ENCODE measurements around the gene CDH1. TPM values are rescaled to one million over a fixed set of nuclear protein-coding genes. Genes with fewer than 3 reads are reported as not detected.

The CDH1 gene
- total RNA-seq (under 1 TPM; 0.20 to 0.55 TPM), polyA plus RNA-seq (under 1 TPM in 1 of 2 donors, not detected in 1; 0.17 TPM)

DNA sequence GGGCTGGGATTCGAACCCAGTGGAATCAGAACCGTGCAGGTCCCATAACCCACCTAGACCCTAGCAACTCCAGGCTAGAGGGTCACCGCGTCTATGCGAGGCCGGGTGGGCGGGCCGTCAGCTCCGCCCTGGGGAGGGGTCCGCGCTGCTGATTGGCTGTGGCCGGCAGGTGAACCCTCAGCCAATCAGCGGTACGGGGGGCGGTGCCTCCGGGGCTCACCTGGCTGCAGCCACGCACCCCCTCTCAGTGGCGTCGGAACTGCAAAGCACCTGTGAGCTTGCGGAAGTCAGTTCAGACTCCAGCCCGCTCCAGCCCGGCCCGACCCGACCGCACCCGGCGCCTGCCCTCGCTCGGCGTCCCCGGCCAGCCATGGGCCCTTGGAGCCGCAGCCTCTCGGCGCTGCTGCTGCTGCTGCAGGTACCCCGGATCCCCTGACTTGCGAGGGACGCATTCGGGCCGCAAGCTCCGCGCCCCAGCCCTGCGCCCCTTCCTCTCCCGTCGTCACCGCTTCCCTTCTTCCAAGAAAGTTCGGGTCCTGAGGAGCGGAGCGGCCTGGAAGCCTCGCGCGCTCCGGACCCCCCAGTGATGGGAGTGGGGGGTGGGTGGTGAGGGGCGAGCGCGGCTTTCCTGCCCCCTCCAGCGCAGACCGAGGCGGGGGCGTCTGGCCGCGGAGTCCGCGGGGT is at the start of gene CDH1:
Gene CDH1, plus strand, starts transcription at position 247 of the 684 bp plus-strand sequence. Its CDS starts 124 bp downstream, at position 371.
- POLR2A ChIA-PET (ENCODE audit: partially characterized antibody) = interaction anchor here (0.6 kb wide), 1 partner anchor 8 kb away, joined by 3 read pairs; no protein-coding TSS in a partner anchor
- Histone ChIP-seq H3K27me3 (ENCODE audit: insufficient read depth, low read length) (peaks cover 4% of the 10 kb centered on the region), H3K4me1 (ENCODE audit: insufficient read depth, low read length) (no peaks in the 10 kb centered on the region), H3K27ac (ENCODE audit: low read depth, low read length) (no peak within 1 kb of the TSS), H3K36me3 (ENCODE audit: insufficient read depth, low read length) (no peaks in the 10 kb centered on the region), H3K4me3 (ENCODE audit: low read length in 2 of 2) (no peak within 1 kb of the TSS), H3K9me3 (ENCODE audit: control insufficient read depth in 1 of 2, low read length in 2 of 2) (no peaks in the 10 kb centered on the region)
- CTCF ChIA-PET (ENCODE audit: partially characterized antibody) = interaction anchor here (0.9 kb wide), 1 partner anchor 216 kb away, joined by 3 read pairs; no protein-coding TSS in a partner anchor
- Mint-ChIP-seq H3K27ac (no peak within 1 kb of the TSS), H3K27me3 (peaks cover 23 to 29% of the 10 kb centered on the region in 2 donors), H3K4me3 (peak within 1 kb of the TSS in 7 of 8 donors; percentile 47 to 79 (median 64)), H3K9me3 (peaks cover 0 to 2% (median 0%) of the 10 kb centered on the region in 8 donors), H3K36me3 (no peaks in the 10 kb centered on the region), H3K4me1 (peaks cover 4 to 10% (median 6%) of the 10 kb centered on the region in 4 donors)
- DNase-seq = peak in 2 of 5 donors; percentile 11 to 27
- intact Hi-C loops (cut with micrococcal nuclease) = no loop called here

GRCh38 chr16:68689921-68690320 is 47.2 kb upstream of the CDH1 start:
- ChIA-PET CTCF (ENCODE audit: partially characterized antibody) (interaction anchor here (2.9 kb wide), 1 partner anchor 14 kb away, joined by 13 read pairs; no protein-coding TSS in a partner anchor), POLR2A (ENCODE audit: partially characterized antibody) (no interaction called here)
- H3K9me3 ChIP-seq (ENCODE audit: control insufficient read depth in 1 of 2, low read length in 2 of 2) = no peaks in the 10 kb centered on the region
- Mint-ChIP-seq H3K4me3 (no peak overlapping the region), H3K27me3 (peaks cover 0 to 3% of the 10 kb centered on the region in 2 donors), H3K27ac (no peak overlapping the region), H3K4me1 (no peaks in the 10 kb centered on the region), H3K9me3 (no peaks in the 10 kb centered on the region), H3K36me3 (no peaks in the 10 kb centered on the region)
- H3K4me3 ChIP-seq (ENCODE audit: low read length in 2 of 2) = no peak overlapping the region
- no peak for DNase-seq
- H3K36me3 ChIP-seq (ENCODE audit: insufficient read depth, low read length) = no peaks in the 10 kb centered on the region
- intact Hi-C loops (cut with micrococcal nuclease) = no loop called here
- H3K27me3 ChIP-seq (ENCODE audit: insufficient read depth, low read length) = no peaks in the 10 kb centered on the region
- H3K4me1 ChIP-seq (ENCODE audit: insufficient read depth, low read length) = no peaks in the 10 kb centered on the region
- H3K27ac ChIP-seq (ENCODE audit: low read depth, low read length) = no peak overlapping the region

DNA sequence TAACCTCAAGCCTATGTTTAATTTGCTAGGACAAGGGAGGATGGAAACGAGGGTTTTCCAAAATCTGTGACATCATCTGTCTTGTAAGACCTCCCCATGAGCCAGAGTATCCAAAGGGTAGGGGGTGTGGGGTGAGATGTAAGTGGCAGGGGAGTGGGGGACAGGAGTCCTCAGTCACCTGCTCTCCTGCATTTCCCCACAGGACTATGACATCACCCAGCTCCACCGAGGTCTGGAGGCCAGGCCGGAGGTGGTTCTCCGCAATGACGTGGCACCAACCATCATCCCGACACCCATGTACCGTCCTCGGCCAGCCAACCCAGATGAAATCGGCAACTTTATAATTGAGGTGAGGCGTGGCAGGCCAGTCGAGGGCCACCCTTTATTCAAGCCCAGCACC is 41.5 kb upstream of the CDH1 start:
- DNase-seq = no peak
- Mint-ChIP-seq H3K36me3 (no peaks in the 10 kb centered on the region), H3K27me3 (peaks cover 0 to 7% of the 10 kb centered on the region in 2 donors), H3K4me1 (no peaks in the 10 kb centered on the region), H3K27ac (no peak overlapping the region), H3K4me3 (no peak overlapping the region), H3K9me3 (no peaks in the 10 kb centered on the region)
- Histone ChIP-seq H3K36me3 (ENCODE audit: insufficient read depth, low read length) (no peaks in the 10 kb centered on the region), H3K27ac (ENCODE audit: low read depth, low read length) (no peak overlapping the region), H3K4me3 (ENCODE audit: low read length in 2 of 2) (no peak overlapping the region), H3K27me3 (ENCODE audit: insufficient read depth, low read length) (no peaks in the 10 kb centered on the region), H3K4me1 (ENCODE audit: insufficient read depth, low read length) (no peaks in the 10 kb centered on the region), H3K9me3 (ENCODE audit: control insufficient read depth in 1 of 2, low read length in 2 of 2) (no peaks in the 10 kb centered on the region)
- CTCF ChIA-PET (ENCODE audit: partially characterized antibody) = no interaction called here
- intact Hi-C loops (cut with micrococcal nuclease) = no loop called here
- POLR2A ChIA-PET (ENCODE audit: partially characterized antibody) = no interaction called here

GRCh38 chr16:68696514-68696913 is 40.6 kb upstream of the CDH1 start:
- Mint-ChIP-seq H3K4me3 (peak overlapping the region in 1 of 8 donors; percentile 7), H3K36me3 (no peaks in the 10 kb centered on the region), H3K27ac (no peak overlapping the region), H3K4me1 (no peaks in the 10 kb centered on the region), H3K27me3 (peaks cover 0 to 7% of the 10 kb centered on the region in 2 donors), H3K9me3 (no peaks in the 10 kb centered on the region)
- DNase-seq = no peak
- intact Hi-C loops (cut with micrococcal nuclease) = no loop called here
- CTCF ChIA-PET (ENCODE audit: partially characterized antibody) = no interaction called here
- POLR2A ChIA-PET (ENCODE audit: partially characterized antibody) = no interaction called here
- H3K27me3 ChIP-seq (ENCODE audit: insufficient read depth, low read length) = no peaks in the 10 kb centered on the region
- H3K36me3 ChIP-seq (ENCODE audit: insufficient read depth, low read length) = no peaks in the 10 kb centered on the region
- H3K9me3 ChIP-seq (ENCODE audit: control insufficient read depth in 1 of 2, low read length in 2 of 2) = no peaks in the 10 kb centered on the region
- no peaks in the 10 kb centered on the region for H3K4me1 ChIP-seq (ENCODE audit: insufficient read depth, low read length)
- H3K27ac ChIP-seq (ENCODE audit: low read depth, low read length) = no peak overlapping the region
- no peak overlapping the region for H3K4me3 ChIP-seq (ENCODE audit: low read length in 2 of 2)

DNA sequence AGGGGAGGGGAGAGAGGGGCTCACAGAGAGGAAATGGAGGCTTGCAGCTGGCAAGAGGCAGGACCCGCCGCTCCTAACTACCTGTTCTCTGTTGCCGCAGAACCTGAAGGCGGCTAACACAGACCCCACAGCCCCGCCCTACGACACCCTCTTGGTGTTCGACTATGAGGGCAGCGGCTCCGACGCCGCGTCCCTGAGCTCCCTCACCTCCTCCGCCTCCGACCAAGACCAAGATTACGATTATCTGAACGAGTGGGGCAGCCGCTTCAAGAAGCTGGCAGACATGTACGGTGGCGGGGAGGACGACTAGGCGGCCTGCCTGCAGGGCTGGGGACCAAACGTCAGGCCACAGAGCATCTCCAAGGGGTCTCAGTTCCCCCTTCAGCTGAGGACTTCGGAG is 39.0 kb upstream of the CDH1 start:
- no peak overlapping the region for H3K4me3 Mint-ChIP-seq

DNA sequence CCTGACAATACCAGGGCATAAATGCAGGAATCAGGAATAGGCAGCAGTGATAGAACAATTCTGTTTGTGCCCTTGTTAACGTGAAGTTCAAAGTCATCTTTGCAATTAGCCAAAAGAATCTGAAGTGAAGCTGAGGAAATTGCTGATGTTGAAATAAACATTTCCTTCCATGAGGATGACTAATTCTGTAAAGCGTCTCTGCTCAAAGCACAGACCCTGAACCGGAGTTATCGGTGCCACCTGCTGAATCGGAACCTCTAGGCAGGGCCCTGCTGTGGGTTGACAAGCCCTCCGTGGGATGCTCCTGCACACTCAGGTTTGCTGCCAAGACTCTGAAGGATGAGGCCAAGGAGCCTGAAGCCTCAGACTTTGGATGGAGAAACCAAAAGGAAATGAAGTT is 37.0 kb upstream of the CDH1 start:
- Mint-ChIP-seq H3K27me3 (peaks cover 3 to 7% of the 10 kb centered on the region in 2 donors), H3K9me3 (no peaks in the 10 kb centered on the region), H3K4me1 (no peaks in the 10 kb centered on the region), H3K4me3 (no peak overlapping the region), H3K27ac (no peak overlapping the region), H3K36me3 (no peaks in the 10 kb centered on the region)
- H3K9me3 ChIP-seq (ENCODE audit: control insufficient read depth in 1 of 2, low read length in 2 of 2) = no peaks in the 10 kb centered on the region
- no peaks in the 10 kb centered on the region for H3K27me3 ChIP-seq (ENCODE audit: insufficient read depth, low read length)
- no peak overlapping the region for H3K4me3 ChIP-seq (ENCODE audit: low read length in 2 of 2)
- no peak overlapping the region for H3K27ac ChIP-seq (ENCODE audit: low read depth, low read length)
- ChIA-PET CTCF (ENCODE audit: partially characterized antibody) (no interaction called here), POLR2A (ENCODE audit: partially characterized antibody) (no interaction called here)
- intact Hi-C loops (cut with micrococcal nuclease) = loop anchor here (5.0 kb wide), 1 partner anchor 427 kb away; no protein-coding TSS in a partner anchor
- H3K4me1 ChIP-seq (ENCODE audit: insufficient read depth, low read length) = no peaks in the 10 kb centered on the region
- no peaks in the 10 kb centered on the region for H3K36me3 ChIP-seq (ENCODE audit: insufficient read depth, low read length)
- no peak for DNase-seq

More for the DNA sequence above, 39.0 kb upstream of the CDH1 start:
- DNase-seq = no peak
- intact Hi-C loops (cut with micrococcal nuclease) = no loop called here
- H3K9me3 ChIP-seq (ENCODE audit: control insufficient read depth in 1 of 2, low read length in 2 of 2) = no peaks in the 10 kb centered on the region
- Mint-ChIP-seq H3K27me3 (peaks cover 0 to 7% of the 10 kb centered on the region in 2 donors), H3K9me3 (no peaks in the 10 kb centered on the region), H3K27ac (no peak overlapping the region), H3K4me1 (no peaks in the 10 kb centered on the region), H3K36me3 (no peaks in the 10 kb centered on the region)
- H3K4me1 ChIP-seq (ENCODE audit: insufficient read depth, low read length) = no peaks in the 10 kb centered on the region
- ChIA-PET CTCF (ENCODE audit: partially characterized antibody) (no interaction called here), POLR2A (ENCODE audit: partially characterized antibody) (no interaction called here)
- H3K27ac ChIP-seq (ENCODE audit: low read depth, low read length) = no peak overlapping the region
- H3K27me3 ChIP-seq (ENCODE audit: insufficient read depth, low read length) = no peaks in the 10 kb centered on the region
- no peak overlapping the region for H3K4me3 ChIP-seq (ENCODE audit: low read length in 2 of 2)
- H3K36me3 ChIP-seq (ENCODE audit: insufficient read depth, low read length) = no peaks in the 10 kb centered on the region

DNA sequence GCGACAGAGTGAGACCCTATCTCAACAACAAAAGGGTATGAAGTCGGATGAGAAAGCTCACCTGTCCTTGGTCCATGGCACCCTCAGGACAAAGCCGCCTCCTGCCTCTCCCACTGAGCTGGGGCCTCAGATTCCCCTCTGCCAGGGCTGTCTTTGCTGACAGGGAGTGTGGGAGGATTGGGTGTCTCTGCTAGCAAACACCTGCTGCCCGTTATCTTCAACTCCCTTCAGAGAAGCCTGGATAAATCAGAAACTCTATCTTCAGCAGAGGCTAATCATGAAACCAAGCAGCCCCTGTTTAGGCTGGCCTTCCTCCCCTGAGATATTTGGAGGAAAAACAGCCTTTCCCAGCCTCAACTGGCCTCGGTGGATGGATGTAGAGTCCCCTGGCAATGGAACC is 36.3 kb upstream of the CDH1 start:
- Histone ChIP-seq H3K9me3 (ENCODE audit: control insufficient read depth in 1 of 2, low read length in 2 of 2) (no peaks in the 10 kb centered on the region), H3K27me3 (ENCODE audit: insufficient read depth, low read length) (no peaks in the 10 kb centered on the region), H3K36me3 (ENCODE audit: insufficient read depth, low read length) (no peaks in the 10 kb centered on the region), H3K27ac (ENCODE audit: low read depth, low read length) (no peak overlapping the region), H3K4me3 (ENCODE audit: low read length in 2 of 2) (no peak overlapping the region), H3K4me1 (ENCODE audit: insufficient read depth, low read length) (no peaks in the 10 kb centered on the region)
- CTCF ChIA-PET (ENCODE audit: partially characterized antibody) = no interaction called here
- POLR2A ChIA-PET (ENCODE audit: partially characterized antibody) = no interaction called here
- no peaks in the 10 kb centered on the region for H3K4me1 Mint-ChIP-seq
- H3K27me3 Mint-ChIP-seq = peaks cover 3 to 7% of the 10 kb centered on the region in 2 donors
- no peak for DNase-seq
- no peak overlapping the region for H3K4me3 Mint-ChIP-seq
- no peak overlapping the region for H3K27ac Mint-ChIP-seq
- no peaks in the 10 kb centered on the region for H3K9me3 Mint-ChIP-seq
- H3K36me3 Mint-ChIP-seq = no peaks in the 10 kb centered on the region
- intact Hi-C loops (cut with micrococcal nuclease) = loop anchor here (5.0 kb wide), 1 partner anchor 426 kb away; no protein-coding TSS in a partner anchor
